ENCODE measurements around the gene TEKT1.
A peak's percentile ranks its signal among the peaks of the same experiment; 100 is the strongest.
"Not testable (repeated sequence)": the region's sequence is repeated elsewhere in the genome, so short reads cannot be mapped to it uniquely, and the experiment has no call there.

Gene TEKT1

GRCh38 chr17:6780886-6781285, 50.6 kb downstream of the TEKT1 start:
- no peak for DNase-seq (ENCODE audit: extremely low read depth, insufficient read length)
- TF ChIP-seq CTCF (IDR thresholded peaks at IDR 0.05; ENCODE audit: insufficient read depth, low read length, poor library complexity, severe bottlenecking), result no peak
- no peaks in the 10 kb centered on the region; the same call in 1 of the 2 replicates for H3K27me3 ChIP-seq (replicated peaks; ENCODE audit: control insufficient read depth, insufficient read depth, low read length)
- no peak overlapping the region for H3K4me3 ChIP-seq (replicated peaks; ENCODE audit: low read depth, low read length)
- H3K36me3 ChIP-seq (ENCODE audit: control insufficient read depth, insufficient read depth, low read length), result no peaks in the 10 kb centered on the region

- no peak overlapping the region for H3K4me3 ChIP-seq (replicated peaks; ENCODE audit: low read depth, low read length)
- DNase-seq (ENCODE audit: extremely low read depth, insufficient read length), result no peak
- TF ChIP-seq CTCF (IDR thresholded peaks at IDR 0.05; ENCODE audit: insufficient read depth, low read length, poor library complexity, severe bottlenecking), result no peak
- no peaks in the 10 kb centered on the region for H3K36me3 ChIP-seq (ENCODE audit: control insufficient read depth, insufficient read depth, low read length)
- no peaks in the 10 kb centered on the region; the same call in 1 of the 2 replicates for H3K27me3 ChIP-seq (replicated peaks; ENCODE audit: control insufficient read depth, insufficient read depth, low read length)
These were observed 51.5 kb downstream of the TEKT1 start for GRCh38 chr17:6780001-6780400.

- no peak for TF ChIP-seq CTCF (IDR thresholded peaks at IDR 0.05; ENCODE audit: insufficient read depth, low read length, poor library complexity, severe bottlenecking)
- H3K27me3 ChIP-seq (replicated peaks; ENCODE audit: control insufficient read depth, insufficient read depth, low read length), result no peaks in the 10 kb centered on the region; the same call in 1 of the 2 replicates
- H3K36me3 ChIP-seq (ENCODE audit: control insufficient read depth, insufficient read depth, low read length), result no peaks in the 10 kb centered on the region
- no peak overlapping the region for H3K4me3 ChIP-seq (replicated peaks; ENCODE audit: low read depth, low read length)
- DNase-seq (ENCODE audit: extremely low read depth, insufficient read length), result no peak
These were observed 52.1 kb downstream of the TEKT1 start for GRCh38 chr17:6779411-6779810.

- Histone ChIP-seq H3K27me3 (replicated peaks; ENCODE audit: control insufficient read depth, insufficient read depth, low read length) (no peaks in the 10 kb centered on the region; the same call in 1 of the 2 replicates), H3K4me3 (replicated peaks; ENCODE audit: low read depth, low read length) (no peak within 1 kb of the TSS), H3K36me3 (ENCODE audit: control insufficient read depth, insufficient read depth, low read length) (peaks cover 3% of the 10 kb centered on the region)
- TF ChIP-seq CTCF (IDR thresholded peaks at IDR 0.05; ENCODE audit: insufficient read depth, low read length, poor library complexity, severe bottlenecking), result no peak
- DNase-seq (ENCODE audit: extremely low read depth, insufficient read length), result peak; percentile 33
These were observed 55.6 kb downstream of the TEKT1 start, which contains the start of gene FBXO39 for GRCh38 chr17:6775871-6776405. Gene FBXO39, plus strand, starts transcription at chr17:6776215. Its CDS starts 3,654 bp downstream, at chr17:6779869.

- H3K4me3 ChIP-seq (replicated peaks; ENCODE audit: low read depth, low read length); H3K36me3 ChIP-seq (ENCODE audit: control insufficient read depth, insufficient read depth, low read length); H3K27me3 ChIP-seq (replicated peaks; ENCODE audit: control insufficient read depth, insufficient read depth, low read length): not testable (repeated sequence)
These were observed 56.6 kb downstream of the TEKT1 start for GRCh38 chr17:6774906-6775305.

GRCh38 chr17:6772016-6772415, 59.5 kb downstream of the TEKT1 start:
- no peak for TF ChIP-seq CTCF (IDR thresholded peaks at IDR 0.05; ENCODE audit: insufficient read depth, low read length, poor library complexity, severe bottlenecking)
- no peaks in the 10 kb centered on the region for H3K27me3 ChIP-seq (replicated peaks; ENCODE audit: control insufficient read depth, insufficient read depth, low read length)
- DNase-seq (ENCODE audit: extremely low read depth, insufficient read length), result no peak
- H3K4me3 ChIP-seq (replicated peaks; ENCODE audit: low read depth, low read length), result no peak overlapping the region
- H3K36me3 ChIP-seq (ENCODE audit: control insufficient read depth, insufficient read depth, low read length), result peaks cover 10% of the 10 kb centered on the region

More at GRCh38 chr17:6774906-6775305, 56.6 kb downstream of the TEKT1 start:
- not testable (repeated sequence) for DNase-seq (ENCODE audit: extremely low read depth, insufficient read length)

All from GM06990 (cell line).